ENCODE data around the gene DAPK2.

- TF ChIP-seq MAX (IDR thresholded peaks at IDR 0.05; ENCODE audit: low read depth) = no peak
- TF ChIP-seq CTCF (IDR thresholded peaks at IDR 0.05) = no peak
- TF ChIP-seq JUND (IDR thresholded peaks at IDR 0.05) = no peak
- TF ChIP-seq POLR2AphosphoS5 (IDR thresholded peaks at IDR 0.05; ENCODE audit: low read depth, low read length) = no peak
- TF ChIP-seq REST (IDR thresholded peaks at IDR 0.05; ENCODE audit: low read depth, low read length) = no peak
- TF ChIP-seq YY1 (IDR thresholded peaks at IDR 0.05; ENCODE audit: low read depth) = no peak
- TF ChIP-seq USF2 (IDR thresholded peaks at IDR 0.05; ENCODE audit: borderline replicate concordance, low read depth, low read length) = no peak
- TF ChIP-seq USF1 (IDR thresholded peaks at IDR 0.05; ENCODE audit: borderline replicate concordance, low read depth) = no peak
- no peak for TF ChIP-seq RAD21 (IDR thresholded peaks at IDR 0.05; ENCODE audit: low read length)
- no peak for TF ChIP-seq ELF1 (IDR thresholded peaks at IDR 0.05)
- no peak for TF ChIP-seq NFIC (IDR thresholded peaks at IDR 0.05; ENCODE audit: borderline replicate concordance)
These were observed 19.7 kb downstream of the DAPK2 start for GRCh38 chr15:64026591-64026990.

Measured in SK-N-SH (cell line).